ENCODE measurements around the gene PRPF31. TPM values are rescaled to one million over a fixed set of nuclear protein-coding genes. Genes with fewer than 3 reads are reported as not detected.

Gene PRPF31
- total and polyA plus RNA-seq, 2 of the 13 experiments (the other 11 are each of a cell fraction or from before 2014, with no cell fraction given): 23.8 to 63.8 TPM

GRCh38 chr19:54141356-54141755, 25.8 kb downstream of the PRPF31 start (continued):
- TF ChIP-seq TRAFD1 (CRISPR knock-in tag; IDR thresholded peaks at IDR 0.05; ENCODE audit: borderline replicate concordance) (no peak), MTA1 (CRISPR knock-in tag; IDR thresholded peaks at IDR 0.05; ENCODE audit: borderline replicate concordance) (no peak), ZBTB8A (CRISPR knock-in tag; IDR thresholded peaks at IDR 0.05; ENCODE audit: borderline replicate concordance, low read depth) (no peak), ZNF564 (CRISPR knock-in tag; IDR thresholded peaks at IDR 0.05) (no peak), ZNF629 (CRISPR knock-in tag; conservative IDR thresholded peaks at IDR 0.05) (no peak), MYPOP (CRISPR knock-in tag; IDR thresholded peaks at IDR 0.05) (no peak)

- no TSS peak for BruUV-seq (replicated peaks)
- intact Hi-C loops (cut with micrococcal nuclease; ENCODE audit: unreplicated experiment) (no loop called here), in situ Hi-C loops (cut with HindIII; ENCODE audit: extremely low pct_ligation_motif_present, low pct_unique_long_range_greater_than_20kb) (no loop called here)
- H3K9me3 ChIP-seq (ENCODE audit: low read length): no peaks in the 10 kb centered on the region
- POLR2A ChIA-PET: no interaction called here
- H3K4me1 ChIP-seq (ENCODE audit: insufficient read depth, low read length): peaks cover 29% of the 10 kb centered on the region
- 94% methylated on average over 7 of the region's 7 CpGs for WGBS (ENCODE audit: low lambda C conversion rate)
- no peak overlapping the region for H3K4me3 ChIP-seq (replicated peaks in 1 of 3; ENCODE audit: insufficient read depth in 1 of 3, low read depth in 2 of 3, low read length in 3 of 3)
- H3K27ac ChIP-seq (ENCODE audit: extremely low read length, insufficient read depth, low read length): no peak overlapping the region
- ATAC-seq (no peak), FAIRE-seq (no peak), DNase-seq (ENCODE audit: low spot score) (no peak)
- H3K9ac ChIP-seq (ENCODE audit: insufficient read depth, low read depth, low read length): no peak overlapping the region
- no peaks in the 10 kb centered on the region for H3K27me3 ChIP-seq (ENCODE audit: control insufficient read depth in 1 of 2, insufficient read depth in 2 of 2, low read length in 2 of 2)
- CTCF ChIA-PET (ENCODE audit: low intra/inter-chr PET ratio, low total read pairs): no interaction called here
- H2AFZ ChIP-seq (ENCODE audit: low read length): no peak overlapping the region
- peaks cover 11% of the 10 kb centered on the region; the same call in 1 of the 2 replicates for H4K20me1 ChIP-seq (ENCODE audit: insufficient read depth, low read length)
- H3K79me2 ChIP-seq (ENCODE audit: insufficient read depth, low read length): peaks cover 39% of the 10 kb centered on the region
- H3K36me3 ChIP-seq (replicated peaks in 1 of 2; ENCODE audit: control insufficient read depth in 1 of 2, insufficient read depth in 2 of 2, low read length in 2 of 2): peaks cover 57 to 77% of the 10 kb centered on the region in 2 experiments
- TF ChIP-seq ZFYVE20 (CRISPR knock-in tag; IDR thresholded peaks at IDR 0.05; ENCODE audit: borderline replicate concordance, low read depth) (no peak), ZBTB42 (CRISPR knock-in tag; IDR thresholded peaks at IDR 0.05) (no peak), NONO (IDR thresholded peaks at IDR 0.05) (no peak), NONO (CRISPR knock-in tag; conservative IDR thresholded peaks at IDR 0.05) (no peak), ZNF180 (CRISPR knock-in tag; IDR thresholded peaks at IDR 0.05; ENCODE audit: borderline replicate concordance, low read depth) (no peak), PAX8 (CRISPR knock-in tag; IDR thresholded peaks at IDR 0.05; ENCODE audit: borderline replicate concordance) (no peak), DMAP1 (CRISPR knock-in tag; IDR thresholded peaks at IDR 0.05) (no peak), RBM22 (optimal IDR thresholded peaks at IDR 0.05; ENCODE audit: low read length) (no peak)
- H3K4me2 ChIP-seq (ENCODE audit: low read depth, low read length): no peak overlapping the region
Observed at GRCh38 chr19:54142166-54142780, 26.7 kb downstream of the PRPF31 start.
